GF-D8 (cell line): ENCODE data around the gene ULK4.
"Not testable (repeated sequence)": the region's sequence is repeated elsewhere in the genome, so short reads cannot be mapped to it uniquely, and the experiment has no call there.

Experiments
- DNase-seq: peaks from one replicate; lab custom pipeline; 2025; lab: John Stamatoyannopoulos, UW

The ULK4 gene

GRCh38 chr3:41872157-41872556 lies 89.7 kb downstream of the ULK4 start:
- no peak for DNase-seq

- no peak for DNase-seq
Measured at GRCh38 chr3:41867533-41867932, 94.4 kb downstream of the ULK4 start.

GRCh38 chr3:41866298-41866697 lies 95.6 kb downstream of the ULK4 start:
- no peak for DNase-seq

- DNase-seq, result no peak
Measured at GRCh38 chr3:41863024-41863423, 98.9 kb downstream of the ULK4 start.

GRCh38 chr3:41860489-41860888 lies 101.4 kb downstream of the ULK4 start:
- DNase-seq, result not testable (repeated sequence)

GRCh38 chr3:41854956-41855355 lies 106.9 kb downstream of the ULK4 start:
- DNase-seq, result no peak

- DNase-seq, result no peak
Measured at GRCh38 chr3:41853540-41854196, 108.2 kb downstream of the ULK4 start.

GRCh38 chr3:41848753-41849574 lies 112.9 kb downstream of the ULK4 start:
- DNase-seq, result peak; percentile 27

- no peak for DNase-seq
Measured at GRCh38 chr3:41847679-41848078, 114.2 kb downstream of the ULK4 start.

GRCh38 chr3:41846850-41847249 lies 115.1 kb downstream of the ULK4 start:
- DNase-seq, result no peak

GRCh38 chr3:41845826-41846225 lies 116.1 kb downstream of the ULK4 start:
- no peak for DNase-seq

- DNase-seq, result not testable (repeated sequence)
Measured at GRCh38 chr3:41844256-41844655, 117.6 kb downstream of the ULK4 start.

GRCh38 chr3:41840936-41841668 lies 120.8 kb downstream of the ULK4 start:
- DNase-seq, result not testable (repeated sequence)

GRCh38 chr3:41836360-41837134 lies 125.4 kb downstream of the ULK4 start:
- DNase-seq, result no peak

- no peak for DNase-seq
Measured at GRCh38 chr3:41833628-41834027, 128.3 kb downstream of the ULK4 start.

GRCh38 chr3:41819236-41819635 lies 142.7 kb downstream of the ULK4 start:
- DNase-seq, result no peak

- no peak for DNase-seq
Measured at GRCh38 chr3:41808618-41809017, 153.3 kb downstream of the ULK4 start.

- DNase-seq, result no peak
Measured at GRCh38 chr3:41808152-41808551, 153.8 kb downstream of the ULK4 start.

- no peak for DNase-seq
Measured at GRCh38 chr3:41794748-41795589, 166.9 kb downstream of the ULK4 start.

- no peak for DNase-seq
Measured at GRCh38 chr3:41792806-41793205, 169.1 kb downstream of the ULK4 start.

- no peak for DNase-seq
Measured at GRCh38 chr3:41769106-41769505, 192.8 kb downstream of the ULK4 start.
